H1 (cell line): ENCODE measurements around the gene CAMTA1. TPM values are rescaled to one million over a fixed set of nuclear protein-coding genes. Genes with fewer than 3 reads are reported as not detected.

Experiments
- polyA plus RNA-seq, 7 experiments: library from polyadenylated mRNA; depleted of rRNA in 3 of 7; stranded (reverse) in 5 of 7; unstranded in 2 of 7; fragments of >200 nt in 5 of 7; fragments of 200-250 nt in 2 of 7; gene quantifications; 1 replicate in 5 of 7; 2 replicates in 1 of 7; 4 replicates in 1 of 7; pipeline versions ENCODE4 v1.2.1 to v1.2.3, GENCODE V29; 2011 to 2013; ENCODE audit warnings: missing spikeins in 2 of 7, mixed read lengths in 2 of 7
- total RNA-seq: library from RNA; stranded (reverse); fragmentation: NEBNext Ultra II Directional; extraction: Animal tissue kit (Norgen Biotek cat#: 25700); gene quantifications from 2 replicates; pipeline ENCODE4 v1.2.1, GENCODE V29; 2021
- TF ChIP-seq, protein P1 (sequence below): fragments of 300-600 bp; sonication (generic); IDR thresholded peaks from 2 replicates; pipeline ENCODE4 v1.7.1; 2012; ENCODE audit warnings: low read length, moderate library complexity, mild to moderate bottlenecking, inconsistent platforms; ENCODE audit not compliant: insufficient replicate concordance

The CAMTA1 gene
- total and polyA plus RNA-seq, 2 of the 8 experiments (the other 6 are each of a cell fraction or from before 2014, with no cell fraction given) = 65.0 to 119 TPM

DNA sequence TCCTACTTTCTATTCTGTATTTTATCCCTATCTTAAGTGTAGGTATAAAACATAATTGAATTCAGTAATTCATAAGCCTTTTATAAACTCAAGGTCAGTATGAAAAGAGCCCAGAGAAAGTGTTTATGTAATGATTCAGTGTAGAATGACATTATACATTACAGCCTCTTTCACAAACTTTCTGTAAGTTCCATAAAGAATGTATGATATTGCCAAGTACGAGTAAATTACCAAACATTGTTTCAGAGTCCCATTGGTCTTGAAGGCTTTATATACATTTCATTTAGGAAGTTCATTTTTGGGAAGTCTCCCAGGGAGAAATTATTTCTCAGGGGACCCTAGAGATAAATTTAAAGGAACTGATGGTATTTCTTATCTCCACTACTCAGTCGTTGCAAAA, 948.0 kb downstream of the CAMTA1 start (continued):
- TF ChIP-seq, protein P1, sequence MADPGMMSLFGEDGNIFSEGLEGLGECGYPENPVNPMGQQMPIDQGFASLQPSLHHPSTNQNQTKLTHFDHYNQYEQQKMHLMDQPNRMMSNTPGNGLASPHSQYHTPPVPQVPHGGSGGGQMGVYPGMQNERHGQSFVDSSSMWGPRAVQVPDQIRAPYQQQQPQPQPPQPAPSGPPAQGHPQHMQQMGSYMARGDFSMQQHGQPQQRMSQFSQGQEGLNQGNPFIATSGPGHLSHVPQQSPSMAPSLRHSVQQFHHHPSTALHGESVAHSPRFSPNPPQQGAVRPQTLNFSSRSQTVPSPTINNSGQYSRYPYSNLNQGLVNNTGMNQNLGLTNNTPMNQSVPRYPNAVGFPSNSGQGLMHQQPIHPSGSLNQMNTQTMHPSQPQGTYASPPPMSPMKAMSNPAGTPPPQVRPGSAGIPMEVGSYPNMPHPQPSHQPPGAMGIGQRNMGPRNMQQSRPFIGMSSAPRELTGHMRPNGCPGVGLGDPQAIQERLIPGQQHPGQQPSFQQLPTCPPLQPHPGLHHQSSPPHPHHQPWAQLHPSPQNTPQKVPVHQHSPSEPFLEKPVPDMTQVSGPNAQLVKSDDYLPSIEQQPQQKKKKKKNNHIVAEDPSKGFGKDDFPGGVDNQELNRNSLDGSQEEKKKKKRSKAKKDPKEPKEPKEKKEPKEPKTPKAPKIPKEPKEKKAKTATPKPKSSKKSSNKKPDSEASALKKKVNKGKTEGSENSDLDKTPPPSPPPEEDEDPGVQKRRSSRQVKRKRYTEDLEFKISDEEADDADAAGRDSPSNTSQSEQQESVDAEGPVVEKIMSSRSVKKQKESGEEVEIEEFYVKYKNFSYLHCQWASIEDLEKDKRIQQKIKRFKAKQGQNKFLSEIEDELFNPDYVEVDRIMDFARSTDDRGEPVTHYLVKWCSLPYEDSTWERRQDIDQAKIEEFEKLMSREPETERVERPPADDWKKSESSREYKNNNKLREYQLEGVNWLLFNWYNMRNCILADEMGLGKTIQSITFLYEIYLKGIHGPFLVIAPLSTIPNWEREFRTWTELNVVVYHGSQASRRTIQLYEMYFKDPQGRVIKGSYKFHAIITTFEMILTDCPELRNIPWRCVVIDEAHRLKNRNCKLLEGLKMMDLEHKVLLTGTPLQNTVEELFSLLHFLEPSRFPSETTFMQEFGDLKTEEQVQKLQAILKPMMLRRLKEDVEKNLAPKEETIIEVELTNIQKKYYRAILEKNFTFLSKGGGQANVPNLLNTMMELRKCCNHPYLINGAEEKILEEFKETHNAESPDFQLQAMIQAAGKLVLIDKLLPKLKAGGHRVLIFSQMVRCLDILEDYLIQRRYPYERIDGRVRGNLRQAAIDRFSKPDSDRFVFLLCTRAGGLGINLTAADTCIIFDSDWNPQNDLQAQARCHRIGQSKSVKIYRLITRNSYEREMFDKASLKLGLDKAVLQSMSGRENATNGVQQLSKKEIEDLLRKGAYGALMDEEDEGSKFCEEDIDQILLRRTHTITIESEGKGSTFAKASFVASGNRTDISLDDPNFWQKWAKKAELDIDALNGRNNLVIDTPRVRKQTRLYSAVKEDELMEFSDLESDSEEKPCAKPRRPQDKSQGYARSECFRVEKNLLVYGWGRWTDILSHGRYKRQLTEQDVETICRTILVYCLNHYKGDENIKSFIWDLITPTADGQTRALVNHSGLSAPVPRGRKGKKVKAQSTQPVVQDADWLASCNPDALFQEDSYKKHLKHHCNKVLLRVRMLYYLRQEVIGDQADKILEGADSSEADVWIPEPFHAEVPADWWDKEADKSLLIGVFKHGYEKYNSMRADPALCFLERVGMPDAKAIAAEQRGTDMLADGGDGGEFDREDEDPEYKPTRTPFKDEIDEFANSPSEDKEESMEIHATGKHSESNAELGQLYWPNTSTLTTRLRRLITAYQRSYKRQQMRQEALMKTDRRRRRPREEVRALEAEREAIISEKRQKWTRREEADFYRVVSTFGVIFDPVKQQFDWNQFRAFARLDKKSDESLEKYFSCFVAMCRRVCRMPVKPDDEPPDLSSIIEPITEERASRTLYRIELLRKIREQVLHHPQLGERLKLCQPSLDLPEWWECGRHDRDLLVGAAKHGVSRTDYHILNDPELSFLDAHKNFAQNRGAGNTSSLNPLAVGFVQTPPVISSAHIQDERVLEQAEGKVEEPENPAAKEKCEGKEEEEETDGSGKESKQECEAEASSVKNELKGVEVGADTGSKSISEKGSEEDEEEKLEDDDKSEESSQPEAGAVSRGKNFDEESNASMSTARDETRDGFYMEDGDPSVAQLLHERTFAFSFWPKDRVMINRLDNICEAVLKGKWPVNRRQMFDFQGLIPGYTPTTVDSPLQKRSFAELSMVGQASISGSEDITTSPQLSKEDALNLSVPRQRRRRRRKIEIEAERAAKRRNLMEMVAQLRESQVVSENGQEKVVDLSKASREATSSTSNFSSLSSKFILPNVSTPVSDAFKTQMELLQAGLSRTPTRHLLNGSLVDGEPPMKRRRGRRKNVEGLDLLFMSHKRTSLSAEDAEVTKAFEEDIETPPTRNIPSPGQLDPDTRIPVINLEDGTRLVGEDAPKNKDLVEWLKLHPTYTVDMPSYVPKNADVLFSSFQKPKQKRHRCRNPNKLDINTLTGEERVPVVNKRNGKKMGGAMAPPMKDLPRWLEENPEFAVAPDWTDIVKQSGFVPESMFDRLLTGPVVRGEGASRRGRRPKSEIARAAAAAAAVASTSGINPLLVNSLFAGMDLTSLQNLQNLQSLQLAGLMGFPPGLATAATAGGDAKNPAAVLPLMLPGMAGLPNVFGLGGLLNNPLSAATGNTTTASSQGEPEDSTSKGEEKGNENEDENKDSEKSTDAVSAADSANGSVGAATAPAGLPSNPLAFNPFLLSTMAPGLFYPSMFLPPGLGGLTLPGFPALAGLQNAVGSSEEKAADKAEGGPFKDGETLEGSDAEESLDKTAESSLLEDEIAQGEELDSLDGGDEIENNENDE = no peak
